Gastrocnemius medialis (tissue), 4 donors: ENCODE measurements around the gene FGF2. TPM values are rescaled to one million over a fixed set of nuclear protein-coding genes. Genes with fewer than 3 reads are reported as not detected.

ENCODE experiments used
- ATAC-seq, 2 donors: fragments of 150-250 bp; one replicate each; pipeline ENCODE4 v1.9.1; 2016
- DNase-seq, 2 donors: peaks; one replicate each; pipeline ENCODE4 v3.0.0-alpha.2; 2019
- H3K27ac ChIP-seq, 4 donors: fragments of 200-600 bp; sonication (generic); 1 replicate in 1 of 4; 2 replicates in 3 of 4; pipeline ENCODE4 v1.5.1; 2016 to 2018; ENCODE audit warnings: mild to moderate bottlenecking in 2 of 4, moderate library complexity in 1 of 4
- H3K27me3 ChIP-seq, 3 donors: fragments of 200-600 bp; sonication (generic) in 2 of 3; 1 replicate in 1 of 3; 2 replicates in 2 of 3; pipeline versions ENCODE4 v1.5.1 to v1.6.0; 2016 to 2019; ENCODE audit warnings: mild to moderate bottlenecking in 1 of 3, moderate library complexity in 1 of 3
- H3K36me3 ChIP-seq, 2 donors: fragments of 200-600 bp; sonication (generic) in 1 of 2; one replicate each; pipeline ENCODE4 v1.5.1; 2017 to 2018
- H3K4me1 ChIP-seq, 2 donors: fragments of 200-600 bp; sonication (generic) in 1 of 2; one replicate each; pipeline ENCODE4 v1.5.1; 2016 to 2017; ENCODE audit warnings: mild to moderate bottlenecking in 2 of 2
- H3K4me3 ChIP-seq, 4 donors: fragments of 200-600 bp; sonication (generic) in 3 of 4; 1 replicate in 1 of 4; 2 replicates in 3 of 4; pipeline ENCODE4 v1.5.1; 2016 to 2019; ENCODE audit warnings: mild to moderate bottlenecking in 2 of 4
- H3K9me3 ChIP-seq, 3 donors: fragments of 200-600 bp; sonication (generic) in 2 of 3; 1 replicate in 1 of 3; 2 replicates in 2 of 3; pipeline ENCODE4 v1.5.1; 2016 to 2019
- CTCF ChIP-seq, 5 experiments: fragments of 450-650 bp in 3 of 5; fragments of 200-600 bp in 2 of 5; sonication (generic) in 2 of 5; IDR thresholded peaks in 4 of 5; conservative IDR thresholded peaks in 1 of 5; 1 replicate in 4 of 5; 2 replicates in 1 of 5; pipeline ENCODE4 v1.5.1; 2016 to 2019; ENCODE audit warnings: antibody characterized with exemption in 5 of 5, mild to moderate bottlenecking in 3 of 5, moderate library complexity in 3 of 5
- POLR2A ChIP-seq, 2 donors: fragments of 450-650 bp; IDR thresholded peaks; one replicate each; pipeline ENCODE4 v1.6.1; 2017; ENCODE audit warnings: antibody characterized with exemption in 2 of 2, mild to moderate bottlenecking in 2 of 2, moderate library complexity in 2 of 2
- in situ Hi-C, 4 donors: fragments of 200-750 bp; cut with MboI; loops; one replicate each; pipeline versions ENCODE4 v1.15.0 to v1.8.0; 2017; ENCODE audit warnings: low sequenced_read_pairs in 4 of 4
- intact Hi-C: fragments of 100-400 bp; cut with DNase I; formaldehyde crosslinking; loops from one replicate; pipeline ENCODE4 v1.15.1; 2023; ENCODE audit warnings: low total_unique reads
- total RNA-seq, 4 donors: library from RNA; depleted of rRNA; stranded (reverse); fragments of >200 nt; gene quantifications; one replicate each; pipeline versions ENCODE4 v1.1.0 to v1.2.3, GENCODE V29; 2016

FGF2 gene
- total RNA-seq, 4 donors from 2014 or later: 1.5 to 3.5 (median 1.9) TPM

GRCh38 chr4:122854447-122855352 is 28.1 kb downstream of the FGF2 start:
- no peak for DNase-seq
- ATAC-seq: no peak
- H3K4me3 ChIP-seq: peak overlapping the region; percentile 8 to 21 (median 14)
- H3K9me3 ChIP-seq: no peaks in the 10 kb centered on the region
- no peak overlapping the region for H3K27ac ChIP-seq
- H3K36me3 ChIP-seq: no peaks in the 10 kb centered on the region
- no peaks in the 10 kb centered on the region for H3K27me3 ChIP-seq
- intact Hi-C loops: no loop called here
- TF ChIP-seq CTCF (IDR thresholded peaks at IDR 0.05 in 4 of 5, conservative IDR thresholded peaks at IDR 0.05 in 1 of 5) (no peak), POLR2A (IDR thresholded peaks at IDR 0.05) (no peak)
- peaks cover 0 to 9% of the 10 kb centered on the region in 2 donors for H3K4me1 ChIP-seq
- in situ Hi-C loops: no loop called here

GRCh38 chr4:122855353-122855890 is 28.8 kb downstream of the FGF2 start:
- Histone ChIP-seq H3K36me3 (no peaks in the 10 kb centered on the region), H3K4me1 (peaks cover 0 to 9% of the 10 kb centered on the region in 2 donors), H3K4me3 (no peak overlapping the region), H3K9me3 (no peaks in the 10 kb centered on the region), H3K27me3 (no peaks in the 10 kb centered on the region), H3K27ac (no peak overlapping the region)
- in situ Hi-C loops (no loop called here), intact Hi-C loops (no loop called here)
- DNase-seq (no peak), ATAC-seq (no peak)
- no peak for TF ChIP-seq CTCF (IDR thresholded peaks at IDR 0.05 in 4 of 5, conservative IDR thresholded peaks at IDR 0.05 in 1 of 5)
- no peak for TF ChIP-seq POLR2A (IDR thresholded peaks at IDR 0.05)

- DNase-seq (no peak), ATAC-seq (no peak)
- no peak for TF ChIP-seq CTCF (IDR thresholded peaks at IDR 0.05 in 4 of 5, conservative IDR thresholded peaks at IDR 0.05 in 1 of 5)
- no peak for TF ChIP-seq POLR2A (IDR thresholded peaks at IDR 0.05)
- intact Hi-C loops (no loop called here), in situ Hi-C loops (no loop called here)
- Histone ChIP-seq H3K27ac (no peak overlapping the region), H3K36me3 (no peaks in the 10 kb centered on the region), H3K27me3 (no peaks in the 10 kb centered on the region), H3K4me1 (peaks cover 0 to 9% of the 10 kb centered on the region in 2 donors), H3K4me3 (no peak overlapping the region), H3K9me3 (no peaks in the 10 kb centered on the region)
These were observed 30.5 kb downstream of the FGF2 start for GRCh38 chr4:122857160-122857559.

GRCh38 chr4:122858705-122859104 is 32.1 kb downstream of the FGF2 start:
- in situ Hi-C loops: no loop called here
- ATAC-seq: no peak
- Histone ChIP-seq H3K4me3 (no peak overlapping the region), H3K27ac (no peak overlapping the region), H3K27me3 (no peaks in the 10 kb centered on the region), H3K9me3 (no peaks in the 10 kb centered on the region), H3K36me3 (no peaks in the 10 kb centered on the region), H3K4me1 (peaks cover 0 to 9% of the 10 kb centered on the region in 2 donors)
- intact Hi-C loops: no loop called here
- no peak for DNase-seq
- TF ChIP-seq CTCF (IDR thresholded peaks at IDR 0.05 in 4 of 5, conservative IDR thresholded peaks at IDR 0.05 in 1 of 5) (no peak), POLR2A (IDR thresholded peaks at IDR 0.05) (no peak)
